ENCODE results near the gene CDC34.

CDC34 gene

DNA sequence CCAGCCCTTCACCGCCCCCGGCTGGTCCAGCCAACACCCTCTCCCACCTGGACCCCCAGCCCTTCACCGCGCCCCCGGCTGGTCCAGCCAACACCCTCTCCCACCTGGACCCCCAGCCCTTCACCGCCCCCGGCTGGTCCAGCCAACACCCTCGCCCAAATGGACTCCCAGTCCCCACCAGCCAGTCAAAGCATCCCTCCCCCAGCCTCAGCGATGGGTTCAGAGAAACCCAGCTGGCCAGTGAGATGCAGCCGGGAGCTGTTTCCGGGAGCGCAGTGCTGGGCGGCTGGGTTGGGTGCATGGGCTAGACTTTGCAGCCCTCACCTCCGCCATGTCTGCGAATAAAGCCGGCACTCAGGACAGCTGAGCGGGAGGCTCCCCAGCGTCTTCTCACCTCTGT is 6.5 kb upstream of the CDC34 start:
- Histone ChIP-seq H3K9me3 (ENCODE audit: control insufficient read depth, insufficient read depth, low read length) (no peaks in the 10 kb centered on the region), H3K4me3 (ENCODE audit: low read length) (no peak overlapping the region), H3K36me3 (ENCODE audit: control insufficient read depth, insufficient read depth, low read length) (no peaks in the 10 kb centered on the region; the same call in 1 of the 2 replicates), H3K27me3 (ENCODE audit: control insufficient read depth, insufficient read depth, low read length) (no peaks in the 10 kb centered on the region), H3K27ac (ENCODE audit: low read length) (no peak overlapping the region), H3K4me1 (ENCODE audit: control insufficient read depth, insufficient read depth, low read length) (peaks cover 5% of the 10 kb centered on the region)
- DNase-seq (ENCODE audit: low read depth, low spot score) = no peak
- WGBS (ENCODE audit: insufficient coverage, insufficient read length) = no CpG with 5 or more reads among the region's 18 CpGs

DNA sequence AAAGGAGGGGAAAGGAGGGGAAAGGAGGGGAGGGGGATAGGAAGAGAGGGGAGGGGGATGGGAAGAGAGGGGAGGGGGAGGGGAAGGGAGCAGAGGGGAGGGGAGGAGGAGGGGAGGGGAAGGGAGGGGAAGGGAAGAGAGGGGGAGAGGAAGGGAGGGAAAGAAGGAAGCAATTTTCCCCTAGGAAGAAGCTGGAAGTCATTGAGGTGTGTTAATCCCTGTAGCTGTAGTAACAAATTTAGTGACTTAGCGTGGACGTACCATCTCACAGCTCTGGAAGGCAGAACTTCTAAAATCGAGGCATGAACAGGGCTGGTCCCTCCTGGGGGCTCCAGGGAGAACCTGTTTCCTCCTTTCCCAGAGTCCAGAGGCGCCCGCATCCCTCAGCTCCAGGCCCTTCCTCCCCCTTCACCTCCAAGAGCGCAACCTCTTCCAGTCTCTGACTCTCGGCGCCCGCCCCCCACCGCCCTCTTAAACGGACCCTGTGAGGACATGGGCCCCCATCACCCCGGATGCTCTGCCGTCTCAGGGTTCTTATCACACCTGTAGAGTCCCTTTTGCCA is 5.6 kb upstream of the CDC34 start:
- no peak overlapping the region for H3K27ac ChIP-seq (ENCODE audit: low read length)
- peaks cover 8% of the 10 kb centered on the region for H3K4me1 ChIP-seq (ENCODE audit: control insufficient read depth, insufficient read depth, low read length)
- no CpG with 5 or more reads among the region's 13 CpGs for WGBS (ENCODE audit: insufficient coverage, insufficient read length)
- H3K9me3 ChIP-seq (ENCODE audit: control insufficient read depth, insufficient read depth, low read length) = no peaks in the 10 kb centered on the region
- no peak for DNase-seq (ENCODE audit: low read depth, low spot score)
- no peaks in the 10 kb centered on the region; the same call in 1 of the 2 replicates for H3K36me3 ChIP-seq (ENCODE audit: control insufficient read depth, insufficient read depth, low read length)
- H3K4me3 ChIP-seq (ENCODE audit: low read length) = no peak overlapping the region
- no peaks in the 10 kb centered on the region for H3K27me3 ChIP-seq (ENCODE audit: control insufficient read depth, insufficient read depth, low read length)

DNA sequence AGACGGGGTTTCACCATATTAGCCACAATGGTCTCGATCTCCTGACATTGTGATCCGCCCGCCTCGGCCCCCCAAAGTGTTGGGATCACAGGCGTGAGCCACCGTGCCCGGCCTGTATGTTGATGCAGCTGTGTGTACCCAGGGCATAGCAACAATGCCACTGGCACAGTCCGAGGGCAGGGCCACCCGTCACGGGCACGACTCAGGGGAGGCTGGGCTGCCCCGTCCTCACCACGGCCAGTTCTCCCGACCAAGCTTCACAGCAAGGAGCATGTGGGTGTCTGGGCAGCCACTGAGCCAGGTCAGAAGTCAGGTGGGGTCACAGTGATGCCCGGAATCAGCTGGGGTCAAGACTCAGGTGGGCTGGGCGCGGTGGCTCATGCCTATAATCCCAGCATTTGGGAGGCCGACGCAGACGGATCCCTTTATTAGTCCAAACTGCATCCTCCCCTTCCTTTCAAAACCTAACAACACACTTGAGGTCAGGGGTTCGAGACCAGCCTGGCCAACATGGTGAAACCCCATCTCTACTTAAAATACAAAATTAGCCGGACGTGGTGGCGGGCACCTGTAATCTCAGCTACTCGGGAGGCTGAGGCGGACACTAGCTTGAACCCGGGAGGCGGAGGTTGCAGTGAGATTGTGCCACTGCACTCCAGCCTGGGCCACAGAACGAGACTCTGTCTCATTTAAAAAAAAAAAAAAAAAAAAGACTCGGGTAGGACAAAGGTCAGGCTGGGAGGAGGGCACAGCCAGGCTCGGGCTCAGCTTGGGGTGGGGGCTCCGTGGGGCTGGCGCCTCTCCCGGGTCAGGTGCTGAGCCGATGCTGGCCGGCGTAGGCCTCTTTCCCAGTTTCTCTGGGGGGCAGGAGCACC is 1.2 kb upstream of the CDC34 start:
- Histone ChIP-seq H3K9me3 (ENCODE audit: control insufficient read depth, insufficient read depth, low read length) (no peaks in the 10 kb centered on the region), H3K27ac (ENCODE audit: low read length) (no peak overlapping the region), H3K36me3 (ENCODE audit: control insufficient read depth, insufficient read depth, low read length) (no peaks in the 10 kb centered on the region; the same call in 1 of the 2 replicates), H3K4me1 (ENCODE audit: control insufficient read depth, insufficient read depth, low read length) (peaks cover 8% of the 10 kb centered on the region), H3K4me3 (ENCODE audit: low read length) (peak overlapping the region; percentile 65; the same call in 1 of the 2 replicates), H3K27me3 (ENCODE audit: control insufficient read depth, insufficient read depth, low read length) (no peaks in the 10 kb centered on the region)
- no peak for DNase-seq (ENCODE audit: low read depth, low spot score)
- no CpG with 5 or more reads among the region's 38 CpGs for WGBS (ENCODE audit: insufficient coverage, insufficient read length)

DNA sequence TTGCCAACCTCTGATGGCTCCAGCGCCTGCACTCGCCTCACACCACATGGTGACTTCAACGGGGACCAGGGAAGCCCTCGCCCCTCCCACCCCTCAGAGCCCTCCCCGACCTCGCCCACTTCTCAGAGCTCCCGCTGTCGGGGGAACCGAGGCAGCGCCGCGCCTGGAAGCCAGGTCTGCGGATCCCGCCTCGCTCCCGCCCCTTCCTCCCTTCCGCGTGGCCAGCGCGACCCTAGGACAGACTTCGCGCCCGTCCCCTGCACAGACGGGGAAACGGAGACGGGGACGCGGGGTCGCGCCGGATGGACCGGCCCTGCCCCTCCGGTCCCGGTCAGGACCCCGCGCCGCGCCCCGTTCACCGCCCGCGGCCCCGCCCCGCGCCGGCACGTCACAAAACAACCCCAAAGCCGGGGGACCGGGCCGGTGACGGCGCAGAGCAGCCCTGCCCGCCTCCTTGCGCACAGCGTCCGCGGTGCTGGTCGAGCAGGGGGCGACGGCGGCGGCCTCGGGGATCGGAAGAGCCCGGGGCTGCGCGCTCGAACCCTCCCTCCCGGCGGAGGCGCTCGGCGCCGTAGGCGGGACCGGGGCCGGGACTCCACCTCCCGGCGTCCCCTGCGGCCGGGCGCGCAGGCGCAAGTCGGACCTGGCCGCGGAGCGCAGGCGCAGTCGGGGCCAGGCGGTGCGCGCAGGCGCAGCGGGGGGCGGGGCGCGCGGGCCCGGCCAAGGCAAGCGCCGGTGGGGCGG is 379 bp upstream of the CDC34 start:
- WGBS (ENCODE audit: insufficient coverage, insufficient read length) = no CpG with 5 or more reads among the region's 103 CpGs
- H3K9me3 ChIP-seq (ENCODE audit: control insufficient read depth, insufficient read depth, low read length) = no peaks in the 10 kb centered on the region
- DNase-seq (ENCODE audit: low read depth, low spot score) = no peak
- no peaks in the 10 kb centered on the region for H3K27me3 ChIP-seq (ENCODE audit: control insufficient read depth, insufficient read depth, low read length)
- H3K36me3 ChIP-seq (ENCODE audit: control insufficient read depth, insufficient read depth, low read length) = peaks cover 6% of the 10 kb centered on the region; the same call in 1 of the 2 replicates
- peaks cover 7% of the 10 kb centered on the region for H3K4me1 ChIP-seq (ENCODE audit: control insufficient read depth, insufficient read depth, low read length)
- peak overlapping the region; percentile 65 for H3K4me3 ChIP-seq (ENCODE audit: low read length)
- H3K27ac ChIP-seq (ENCODE audit: low read length) = no peak overlapping the region

DNA sequence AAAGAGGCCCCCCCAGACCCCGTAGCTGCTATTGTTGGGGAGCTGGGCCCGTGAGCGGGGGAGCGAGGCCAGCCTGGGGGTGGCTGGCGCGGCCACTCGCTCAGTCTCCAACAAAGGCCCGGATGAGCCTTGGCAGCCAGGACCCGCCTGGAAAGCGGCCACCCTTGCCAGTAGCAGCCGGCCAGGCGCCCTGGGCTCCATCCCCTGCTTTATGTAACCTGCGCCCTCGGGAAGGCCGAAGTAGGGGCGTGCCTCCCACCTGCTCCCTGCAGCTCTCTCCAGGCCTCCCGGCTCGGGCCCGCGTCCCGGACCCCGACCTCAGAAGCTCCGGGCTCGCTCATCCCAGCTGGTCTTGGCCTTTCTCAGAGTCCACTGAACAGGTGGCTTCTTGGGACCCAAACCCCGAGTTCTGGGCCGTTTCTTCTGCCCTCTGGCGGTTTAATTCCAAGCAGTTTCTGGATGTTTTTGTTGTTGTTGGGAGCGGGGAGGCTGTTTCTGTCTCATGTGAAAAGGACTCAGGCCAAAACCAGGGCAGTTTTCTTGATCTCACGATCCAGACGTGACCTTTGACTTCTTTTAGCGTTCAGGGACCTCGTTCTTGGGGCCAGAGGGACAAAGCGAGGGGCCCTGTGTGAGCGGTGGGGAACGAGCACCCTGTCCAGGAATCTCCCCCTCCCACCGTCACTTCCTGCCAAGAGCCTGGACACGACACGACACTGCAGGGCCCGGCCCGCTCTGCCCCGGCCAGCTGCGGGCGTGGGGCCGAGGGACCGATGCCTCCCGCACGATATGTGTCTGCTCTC is 1.2 kb downstream of the CDC34 start:
- H3K36me3 ChIP-seq (ENCODE audit: control insufficient read depth, insufficient read depth, low read length) = peaks cover 15% of the 10 kb centered on the region
- DNase-seq (ENCODE audit: low read depth, low spot score) = no peak
- H3K27me3 ChIP-seq (ENCODE audit: control insufficient read depth, insufficient read depth, low read length) = no peaks in the 10 kb centered on the region
- peaks cover 5% of the 10 kb centered on the region; the same call in 1 of the 2 replicates for H3K4me1 ChIP-seq (ENCODE audit: control insufficient read depth, insufficient read depth, low read length)
- peak overlapping the region; percentile 65 for H3K4me3 ChIP-seq (ENCODE audit: low read length)
- no CpG with 5 or more reads among the region's 47 CpGs for WGBS (ENCODE audit: insufficient coverage, insufficient read length)
- H3K27ac ChIP-seq (ENCODE audit: low read length) = no peak overlapping the region
- H3K9me3 ChIP-seq (ENCODE audit: control insufficient read depth, insufficient read depth, low read length) = no peaks in the 10 kb centered on the region

DNA sequence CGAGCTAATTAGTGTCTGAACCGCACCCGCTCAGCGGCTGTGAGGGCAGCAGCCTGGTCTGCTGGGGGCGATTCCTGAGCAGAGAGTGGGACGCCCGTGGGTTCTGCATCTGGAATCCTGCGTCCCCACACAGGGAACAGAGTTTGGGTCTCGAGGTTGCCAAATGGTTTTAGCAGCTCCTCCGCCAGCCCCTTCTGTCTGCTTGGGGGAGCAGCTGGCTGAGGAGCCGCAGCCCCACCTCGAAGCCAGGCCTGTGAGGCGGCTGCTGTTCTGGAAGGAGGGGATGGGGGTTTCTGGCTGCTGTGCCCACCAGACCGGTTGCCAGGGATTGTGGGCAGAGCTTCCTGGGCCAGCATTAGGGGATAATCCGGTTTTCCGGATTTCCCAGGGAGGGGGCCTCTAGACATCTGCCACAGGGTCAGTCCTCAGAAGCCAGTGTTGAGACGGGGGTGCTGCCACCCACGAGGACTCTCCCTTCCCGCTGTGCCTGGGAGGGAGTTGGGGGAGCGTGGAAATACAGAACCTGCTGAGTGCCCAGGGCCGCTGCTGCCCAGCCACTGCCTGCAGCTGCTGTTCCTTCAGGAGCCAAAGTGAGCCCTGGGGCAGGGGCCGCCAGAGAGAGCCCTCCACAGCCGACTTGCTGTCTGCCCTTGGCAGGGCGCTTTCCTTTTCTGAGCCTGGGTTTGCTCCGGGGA is 2.0 kb downstream of the CDC34 start:
- Histone ChIP-seq H3K36me3 (ENCODE audit: control insufficient read depth, insufficient read depth, low read length) (peaks cover 20% of the 10 kb centered on the region), H3K4me1 (ENCODE audit: control insufficient read depth, insufficient read depth, low read length) (peaks cover 5% of the 10 kb centered on the region; the same call in 1 of the 2 replicates), H3K9me3 (ENCODE audit: control insufficient read depth, insufficient read depth, low read length) (no peaks in the 10 kb centered on the region), H3K27ac (ENCODE audit: low read length) (no peak overlapping the region), H3K27me3 (ENCODE audit: control insufficient read depth, insufficient read depth, low read length) (no peaks in the 10 kb centered on the region), H3K4me3 (ENCODE audit: low read length) (peak overlapping the region; percentile 65; the same call in 1 of the 2 replicates)
- no CpG with 5 or more reads among the region's 25 CpGs for WGBS (ENCODE audit: insufficient coverage, insufficient read length)
- no peak for DNase-seq (ENCODE audit: low read depth, low spot score)

DNA sequence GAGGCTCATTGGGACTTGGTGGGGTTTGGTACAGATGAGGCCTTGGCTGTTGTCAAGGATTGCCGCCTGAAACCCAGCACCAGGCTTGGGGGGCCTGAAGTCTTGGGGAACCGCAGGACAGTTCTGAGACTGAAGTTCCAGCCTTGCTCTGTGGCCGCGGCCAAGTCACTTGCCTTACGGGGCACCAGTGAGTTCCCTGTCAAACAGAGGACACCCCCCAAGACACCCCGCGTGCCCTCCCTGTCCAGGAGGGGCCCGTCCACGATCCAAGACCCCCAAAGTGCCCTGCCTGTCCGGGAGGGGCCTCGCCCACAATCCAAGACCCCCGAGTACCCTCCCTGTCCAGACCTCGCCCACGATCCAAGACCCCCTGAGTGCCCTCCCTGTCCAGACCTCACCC is 2.5 kb downstream of the CDC34 start:
- Histone ChIP-seq H3K27me3 (ENCODE audit: control insufficient read depth, insufficient read depth, low read length) (no peaks in the 10 kb centered on the region), H3K4me1 (ENCODE audit: control insufficient read depth, insufficient read depth, low read length) (peaks cover 5% of the 10 kb centered on the region; the same call in 1 of the 2 replicates), H3K36me3 (ENCODE audit: control insufficient read depth, insufficient read depth, low read length) (peaks cover 26% of the 10 kb centered on the region), H3K4me3 (ENCODE audit: low read length) (no peak overlapping the region), H3K9me3 (ENCODE audit: control insufficient read depth, insufficient read depth, low read length) (no peaks in the 10 kb centered on the region), H3K27ac (ENCODE audit: low read length) (no peak overlapping the region)
- DNase-seq (ENCODE audit: low read depth, low spot score) = no peak
- WGBS (ENCODE audit: insufficient coverage, insufficient read length) = no CpG with 5 or more reads among the region's 14 CpGs

DNA sequence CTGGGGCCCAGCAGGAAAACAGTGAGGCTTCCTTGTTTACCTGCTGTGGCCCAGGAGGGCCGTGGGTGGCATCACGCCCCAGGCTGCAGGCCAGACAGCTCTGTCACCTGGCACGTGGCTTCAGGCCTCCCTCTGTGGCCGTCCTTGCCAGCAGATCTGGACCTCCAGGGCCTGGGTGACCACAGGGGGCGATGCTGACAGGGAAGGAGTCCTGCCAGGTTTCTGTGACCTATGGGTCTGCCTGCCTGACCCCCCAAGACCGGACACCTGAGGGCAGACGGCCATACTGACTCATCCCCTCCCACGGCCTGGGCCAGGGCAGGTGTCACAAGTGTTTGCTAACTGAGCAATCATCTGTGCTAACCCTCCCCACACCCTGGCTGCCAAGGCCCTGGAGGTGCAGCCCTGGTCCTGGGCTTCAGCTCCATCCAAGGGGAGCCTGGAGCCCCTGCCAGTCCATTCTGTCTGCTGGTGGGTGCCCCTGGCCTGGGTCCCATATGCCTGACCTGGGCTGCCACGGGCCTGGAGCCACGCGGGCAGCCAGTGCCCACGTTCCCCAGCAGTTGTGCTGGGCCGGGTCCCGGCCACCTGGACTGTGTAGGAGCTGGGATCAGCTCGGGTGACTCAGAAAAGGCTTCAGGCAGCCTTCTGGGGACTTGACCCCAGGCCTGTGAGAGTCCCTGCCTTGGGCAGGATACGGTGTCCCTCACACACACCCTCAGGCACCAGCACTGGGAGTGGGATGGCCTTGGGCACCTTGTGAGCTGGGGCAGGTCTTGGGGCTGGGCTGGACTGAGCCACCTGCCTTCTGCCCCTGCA is 3.7 kb downstream of the CDC34 start:
- Histone ChIP-seq H3K27ac (ENCODE audit: low read length) (no peak overlapping the region), H3K4me1 (ENCODE audit: control insufficient read depth, insufficient read depth, low read length) (peaks cover 4% of the 10 kb centered on the region; the same call in 1 of the 2 replicates), H3K36me3 (ENCODE audit: control insufficient read depth, insufficient read depth, low read length) (peaks cover 31% of the 10 kb centered on the region), H3K27me3 (ENCODE audit: control insufficient read depth, insufficient read depth, low read length) (no peaks in the 10 kb centered on the region), H3K4me3 (ENCODE audit: low read length) (no peak overlapping the region), H3K9me3 (ENCODE audit: control insufficient read depth, insufficient read depth, low read length) (no peaks in the 10 kb centered on the region)
- WGBS (ENCODE audit: insufficient coverage, insufficient read length) = no CpG with 5 or more reads among the region's 16 CpGs
- no peak for DNase-seq (ENCODE audit: low read depth, low spot score)
